Measurements from ENCODE around the gene ANO1.

Gene ANO1

GRCh38 chr11:70167723-70168404 is 89.7 kb downstream of the ANO1 start:
- DNase-seq, result no peak

- DNase-seq, result no peak
Observed at GRCh38 chr11:70168405-70168754, 90.3 kb downstream of the ANO1 start.

GRCh38 chr11:70169127-70169526 is 91.0 kb downstream of the ANO1 start:
- DNase-seq, result no peak

- no peak for DNase-seq
Observed at GRCh38 chr11:70169632-70170031, 91.5 kb downstream of the ANO1 start.

- no peak for DNase-seq
Observed at GRCh38 chr11:70170596-70171210, 92.6 kb downstream of the ANO1 start.

- DNase-seq, result no peak
Observed at GRCh38 chr11:70173018-70173417, 94.9 kb downstream of the ANO1 start.

GRCh38 chr11:70174547-70175235 is 96.6 kb downstream of the ANO1 start:
- DNase-seq, result no peak

GRCh38 chr11:70175236-70175698 is 97.2 kb downstream of the ANO1 start:
- no peak for DNase-seq

- DNase-seq, result peak; percentile 36
Observed at GRCh38 chr11:70176940-70177689, 99.0 kb downstream of the ANO1 start.

GRCh38 chr11:70180906-70181305 is 102.8 kb downstream of the ANO1 start:
- no peak for DNase-seq

- DNase-seq, result no peak
Observed at GRCh38 chr11:70182266-70182665, 104.1 kb downstream of the ANO1 start.

- no peak for DNase-seq
Observed at GRCh38 chr11:70183032-70183431, 104.9 kb downstream of the ANO1 start.

- no peak for DNase-seq
Observed at GRCh38 chr11:70183483-70184176, 105.5 kb downstream of the ANO1 start.

GRCh38 chr11:70184396-70184795 is 106.3 kb downstream of the ANO1 start:
- no peak for DNase-seq

- DNase-seq, result no peak
Observed at GRCh38 chr11:70185348-70186055, 107.4 kb downstream of the ANO1 start.

GRCh38 chr11:70186420-70186819 is 108.3 kb downstream of the ANO1 start:
- no peak for DNase-seq

GRCh38 chr11:70186936-70187335 is 108.8 kb downstream of the ANO1 start:
- DNase-seq, result no peak

GRCh38 chr11:70187771-70188170 is 109.7 kb downstream of the ANO1 start:
- no peak for DNase-seq

GRCh38 chr11:70189622-70190021 is 111.5 kb downstream of the ANO1 start:
- DNase-seq, result no peak

- peak; percentile 25 for DNase-seq
Observed at GRCh38 chr11:70191495-70192140, 113.5 kb downstream of the ANO1 start.

GRCh38 chr11:70192666-70193410 is 114.7 kb downstream of the ANO1 start:
- DNase-seq, result no peak

Measured in central memory CD4-positive, alpha-beta T cell (primary cell).